Small intestine (tissue), 7 donors: ENCODE measurements around the gene USP6. TPM values are rescaled to one million over a fixed set of nuclear protein-coding genes. Genes with fewer than 3 reads are reported as not detected.
A peak's percentile ranks its signal among the peaks of the same experiment; 100 is the strongest.

Experiments
- DNase-seq, 2 donors: peaks; one replicate each; pipeline versions ENCODE4 v3.0.0 to v3.0.0-alpha.2; 2013
- FAIRE-seq: peaks from 2 replicates; lab custom pipeline; 2012; peaks lifted over from hg19 to GRCh38; lab: Jason Lieb, UNC
- H3K27ac ChIP-seq, 3 donors: one replicate each; pipeline ENCODE4 v1.5.1; 2013; ENCODE audit warnings: low read length in 2 of 3, mild to moderate bottlenecking in 2 of 3, control low read depth in 1 of 3, inconsistent platforms in 1 of 3, low read depth in 1 of 3, moderate library complexity in 1 of 3
- H3K27me3 ChIP-seq, 3 donors: one replicate each; pipeline ENCODE4 v1.6.1; 2013; ENCODE audit warnings: low read length in 3 of 3, inconsistent platforms in 1 of 3; ENCODE audit not compliant: control insufficient read depth in 3 of 3, insufficient read depth in 3 of 3
- H3K36me3 ChIP-seq, 3 donors: one replicate each; pipeline ENCODE4 v1.6.1; 2013; ENCODE audit warnings: low read length in 3 of 3, inconsistent platforms in 1 of 3, low read depth in 1 of 3, mild to moderate bottlenecking in 1 of 3, moderate library complexity in 1 of 3; ENCODE audit not compliant: control insufficient read depth in 3 of 3, insufficient read depth in 2 of 3
- H3K4me1 ChIP-seq, 3 donors: one replicate each; pipeline ENCODE4 v1.6.1; 2013; ENCODE audit warnings: low read length in 2 of 3, inconsistent platforms in 1 of 3, low read depth in 1 of 3, mild to moderate bottlenecking in 1 of 3, moderate library complexity in 1 of 3; ENCODE audit not compliant: control insufficient read depth in 3 of 3, insufficient read depth in 2 of 3
- H3K4me3 ChIP-seq, 3 donors: one replicate each; pipeline ENCODE4 v1.5.1; 2013; ENCODE audit warnings: low read length in 3 of 3, control low read depth in 1 of 3, inconsistent platforms in 1 of 3, low read depth in 1 of 3, mild to moderate bottlenecking in 1 of 3, moderate library complexity in 1 of 3
- H3K9me3 ChIP-seq, 2 donors: one replicate each; pipeline ENCODE4 v1.6.1; 2013; ENCODE audit warnings: low read depth in 1 of 2, low read length in 1 of 2; ENCODE audit not compliant: control insufficient read depth in 2 of 2, insufficient read depth in 1 of 2
- WGBS, 3 donors: extraction: QIAGEN DNeasy Blood & Tissue Kit; methylation state at CpG; one replicate each; pipeline ENCODE4 v1.1.7; 2013; 5-methylcytosine and 5-hydroxymethylcytosine counted together
- polyA plus RNA-seq, 4 donors: library from polyadenylated mRNA; stranded (reverse) in 3 of 4; unstranded in 1 of 4; fragments of 200-250 nt in 3 of 4; fragments of 120-200 nt in 1 of 4; gene quantifications; one replicate each; pipeline versions ENCODE4 v1.2.1 to v1.2.3, GENCODE V29; 2013
- donor health status: healthy with polysubstance abuse.
- donor health status: control.
- donor health status: control.
- donor health status: Bipolar disorder and iron deficiency.
- donor health status: healthy.

The USP6 gene
- polyA plus RNA-seq, 4 donors, result 0.03 to 0.44 TPM; not detected in 2

DNA sequence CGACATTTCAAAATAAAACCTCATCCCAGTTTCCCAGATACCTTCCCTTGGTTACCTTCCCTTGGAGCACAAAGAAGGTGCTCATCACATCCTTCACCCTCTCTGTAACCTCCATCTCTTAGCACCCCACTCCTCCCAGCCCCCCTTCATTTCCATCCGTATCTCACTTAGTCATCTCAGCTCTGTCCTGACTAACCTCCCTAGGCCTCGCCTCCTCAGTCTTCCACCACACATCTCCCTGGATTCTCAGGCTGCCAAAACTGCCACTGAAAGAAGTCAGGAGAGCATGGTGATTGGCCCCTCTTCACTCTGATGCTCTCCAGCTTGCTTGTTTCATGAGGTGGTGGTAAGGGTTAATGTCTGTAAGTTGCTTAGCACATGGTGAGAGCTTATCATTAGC, 35.2 kb upstream of the USP6 start:
- Histone ChIP-seq H3K27me3 (no peaks in the 10 kb centered on the region), H3K36me3 (peaks cover 2 to 28% (median 4%) of the 10 kb centered on the region in 3 donors), H3K9me3 (peaks cover 2 to 65% of the 10 kb centered on the region in 2 donors), H3K27ac (no peak overlapping the region), H3K4me3 (no peak overlapping the region), H3K4me1 (peaks cover 0 to 14% (median 6%) of the 10 kb centered on the region in 3 donors)
- FAIRE-seq (no peak), DNase-seq (no peak)
- 92 to 98% (median 95%) methylated on average over 3 of the region's 3 CpGs for WGBS, 3 donors

DNA sequence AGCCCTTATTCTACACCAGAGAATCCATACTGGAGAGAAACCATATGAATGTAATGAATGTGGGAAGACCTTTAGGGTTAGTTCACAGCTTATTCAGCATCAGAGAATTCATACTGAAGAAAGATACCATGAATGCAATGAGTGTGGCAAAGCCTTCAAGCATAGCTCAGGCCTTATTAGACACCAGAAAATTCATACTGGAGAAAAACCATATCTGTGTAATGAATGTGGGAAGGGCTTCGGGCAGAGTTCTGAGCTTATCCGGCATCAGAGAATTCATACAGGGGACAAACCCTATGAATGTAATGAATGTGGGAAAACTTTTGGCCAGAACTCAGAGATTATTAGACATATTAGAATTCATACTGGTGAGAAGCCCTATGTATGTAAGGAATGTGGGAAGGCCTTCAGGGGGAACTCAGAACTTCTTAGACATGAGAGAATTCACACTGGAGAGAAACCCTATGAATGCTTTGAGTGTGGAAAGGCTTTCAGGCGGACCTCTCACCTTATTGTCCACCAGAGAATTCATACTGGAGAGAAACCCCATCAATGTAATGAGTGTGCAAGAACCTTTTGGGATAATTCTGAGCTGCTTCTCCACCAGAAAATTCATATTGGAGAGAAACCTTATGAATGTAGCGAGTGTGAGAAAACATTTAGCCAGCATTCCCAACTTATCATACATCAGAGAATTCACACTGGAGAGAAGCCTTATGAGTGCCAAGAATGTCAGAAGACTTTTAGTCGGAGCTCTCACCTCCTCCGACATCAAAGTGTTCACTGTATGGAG, 23.4 kb upstream of the USP6 start:
- no peak overlapping the region for H3K4me3 ChIP-seq
- H3K27ac ChIP-seq, result no peak overlapping the region
- 96 to 98% (median 97%) methylated on average over 6 of the region's 6 CpGs for WGBS, 3 donors
- peaks cover 0 to 6% (median 2%) of the 10 kb centered on the region in 3 donors for H3K27me3 ChIP-seq
- DNase-seq (no peak), FAIRE-seq (no peak)
- H3K36me3 ChIP-seq, result peaks cover 15 to 33% (median 32%) of the 10 kb centered on the region in 3 donors
- no peaks in the 10 kb centered on the region for H3K4me1 ChIP-seq
- peaks cover 9 to 90% of the 10 kb centered on the region in 2 donors for H3K9me3 ChIP-seq

DNA sequence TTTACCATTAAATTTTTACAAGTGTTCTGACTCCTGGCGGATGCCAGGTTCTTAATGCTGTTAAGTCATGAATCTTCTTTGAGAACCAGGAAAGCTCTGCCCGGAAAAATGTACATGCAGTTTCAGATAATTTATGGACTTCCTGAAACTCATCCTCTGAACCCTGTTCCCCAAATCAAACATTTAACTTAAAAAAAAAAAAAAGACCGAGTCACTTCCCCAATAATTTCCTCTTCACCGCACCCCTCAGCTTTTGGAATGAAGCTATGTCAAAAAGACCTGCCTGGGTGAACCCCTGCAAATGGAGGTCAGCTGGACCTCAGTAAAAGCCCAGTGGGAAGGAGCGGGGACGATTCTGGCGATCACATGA, 19.1 kb upstream of the USP6 start:
- H3K27ac ChIP-seq, result peak overlapping the region in 1 of 3 donors; percentile 37
- peak overlapping the region in 2 of 3 donors; percentile 20 to 58 for H3K4me3 ChIP-seq
- DNase-seq (no peak), FAIRE-seq (no peak)
- peaks cover 6 to 9% (median 7%) of the 10 kb centered on the region in 3 donors for H3K36me3 ChIP-seq
- H3K27me3 ChIP-seq, result peaks cover 0 to 8% (median 2%) of the 10 kb centered on the region in 3 donors
- no peaks in the 10 kb centered on the region for H3K4me1 ChIP-seq
- peaks cover 6 to 61% of the 10 kb centered on the region in 2 donors for H3K9me3 ChIP-seq
- WGBS, 3 donors, result 14 to 30% (median 26%) methylated on average over 7 of the region's 7 CpGs

DNA sequence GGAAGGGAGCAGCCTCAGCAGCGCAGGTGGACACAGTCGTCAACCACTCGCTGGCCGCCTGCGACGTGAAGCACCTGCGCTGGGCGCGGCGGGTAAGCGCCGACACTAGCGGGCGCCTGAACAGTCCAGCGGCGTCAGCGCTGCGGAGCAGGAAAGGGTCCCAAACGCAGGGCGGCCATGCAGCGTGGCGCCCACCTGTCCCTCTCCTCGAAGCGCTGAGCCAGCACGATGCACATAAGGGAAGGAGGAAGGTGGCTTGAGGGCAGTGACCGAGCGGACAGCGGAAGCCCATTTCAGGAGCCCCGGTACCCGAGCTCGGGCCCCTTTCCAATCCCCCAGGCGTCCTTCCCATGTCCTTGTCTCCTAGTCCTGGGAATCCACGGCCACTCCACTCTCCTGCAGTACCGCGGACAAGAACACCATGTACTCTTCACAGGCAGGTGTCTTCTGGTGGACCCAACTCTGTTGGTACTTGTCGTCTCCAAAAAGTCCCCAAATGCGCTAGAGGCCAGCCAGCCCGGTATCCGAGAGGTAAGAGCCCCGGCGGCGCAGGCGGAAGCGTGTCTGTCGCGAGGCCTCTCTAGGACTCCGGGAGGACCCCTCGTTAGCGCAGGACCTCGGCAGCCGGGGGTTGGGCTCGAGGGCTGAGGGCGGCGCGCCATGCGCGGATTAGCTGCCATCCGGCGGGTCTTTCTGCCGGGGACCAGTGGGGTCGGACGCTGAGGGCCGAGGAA, 18.6 kb upstream of the USP6 start:
- no peaks in the 10 kb centered on the region for H3K4me1 ChIP-seq
- WGBS, 3 donors, result 3 to 17% (median 17%) methylated on average over 62 to 63 of the region's 63 CpGs
- peak overlapping the region in 1 of 3 donors; percentile 37 for H3K27ac ChIP-seq
- DNase-seq (peak in 1 of 2 donors; percentile 62), FAIRE-seq (no peak)
- peaks cover 0 to 8% (median 2%) of the 10 kb centered on the region in 3 donors for H3K27me3 ChIP-seq
- H3K4me3 ChIP-seq, result peak overlapping the region in 2 of 3 donors; percentile 20 to 58
- H3K36me3 ChIP-seq, result peaks cover 3 to 6% (median 3%) of the 10 kb centered on the region in 3 donors
- peaks cover 6 to 56% of the 10 kb centered on the region in 2 donors for H3K9me3 ChIP-seq

DNA sequence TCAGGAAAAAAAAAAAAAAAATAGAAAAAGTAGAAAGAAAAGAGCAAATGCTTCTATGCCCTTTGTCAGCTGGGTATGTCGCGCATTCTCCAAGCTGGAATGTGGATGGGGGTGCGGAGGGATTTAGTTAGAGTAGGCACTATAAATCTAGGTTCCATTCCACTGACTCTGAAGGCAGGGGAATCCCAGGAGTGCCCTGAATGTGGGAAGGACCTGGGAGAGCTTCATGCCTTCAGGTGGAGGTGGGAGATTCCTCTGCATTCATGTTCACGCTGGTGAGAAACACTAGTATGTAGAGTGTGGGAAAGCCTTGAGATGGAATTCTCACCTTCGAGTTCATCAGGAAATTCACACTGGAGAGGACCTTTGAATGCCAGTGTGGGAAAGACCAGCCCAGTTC, 16.6 kb upstream of the USP6 start:
- H3K27me3 ChIP-seq, result peaks cover 0 to 8% (median 2%) of the 10 kb centered on the region in 3 donors
- no peak for DNase-seq
- no peak overlapping the region for H3K4me3 ChIP-seq
- H3K4me1 ChIP-seq, result no peaks in the 10 kb centered on the region
- no peak for FAIRE-seq
- peaks cover 0 to 1% (median 0%) of the 10 kb centered on the region in 3 donors for H3K36me3 ChIP-seq
- H3K9me3 ChIP-seq, result peaks cover 6 to 54% of the 10 kb centered on the region in 2 donors
- no peak overlapping the region for H3K27ac ChIP-seq
- WGBS, 3 donors, result 88 to 90% (median 89%) methylated on average over 5 of the region's 5 CpGs

DNA sequence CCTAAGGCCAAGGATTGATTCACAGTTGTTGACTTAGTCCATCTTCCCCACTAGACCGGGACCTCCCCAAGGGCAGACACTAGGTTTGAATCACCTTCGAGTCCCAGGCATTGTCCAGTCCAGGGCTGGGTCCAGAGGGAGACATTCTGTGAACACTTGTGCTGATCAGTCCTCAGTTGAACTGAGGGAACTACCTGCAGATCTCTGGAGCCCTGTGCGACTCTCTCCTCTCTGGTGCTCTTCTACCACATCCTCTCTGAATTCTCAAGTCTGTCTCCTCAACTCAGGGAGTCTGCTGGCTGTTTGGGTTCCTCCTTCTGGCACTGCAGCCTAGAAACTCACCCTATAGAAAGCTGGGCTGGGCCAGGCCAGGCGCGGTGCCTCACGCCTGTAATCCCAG, 15.0 kb upstream of the USP6 start:
- Histone ChIP-seq H3K9me3 (peaks cover 6 to 50% of the 10 kb centered on the region in 2 donors), H3K4me1 (no peaks in the 10 kb centered on the region), H3K27me3 (peaks cover 0 to 8% (median 2%) of the 10 kb centered on the region in 3 donors), H3K36me3 (peaks cover 0 to 7% (median under 1%) of the 10 kb centered on the region in 3 donors), H3K27ac (no peak overlapping the region), H3K4me3 (no peak overlapping the region)
- DNase-seq, result no peak
- 71 to 77% (median 76%) methylated on average over 6 of the region's 6 CpGs for WGBS, 3 donors
- no peak for FAIRE-seq

DNA sequence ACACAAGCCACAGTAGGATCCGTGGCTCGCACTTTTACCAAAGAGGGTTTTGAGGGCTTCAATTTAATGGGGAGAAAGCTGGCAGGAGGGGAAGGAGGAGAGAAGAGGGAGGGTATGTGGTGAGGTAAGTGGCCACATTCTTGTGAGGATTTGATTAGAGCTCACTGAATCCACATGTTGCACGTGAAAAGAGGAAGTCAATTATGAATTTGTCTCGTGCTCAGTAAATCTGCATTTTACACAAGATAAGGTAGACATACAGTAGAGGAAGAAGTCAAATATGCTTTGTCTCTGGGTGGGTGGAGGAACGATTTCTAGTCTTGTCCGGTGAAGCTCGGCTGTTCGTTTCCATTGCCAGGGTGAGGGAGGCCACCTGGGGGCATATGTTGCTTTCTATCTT, 5.0 kb upstream of the USP6 start:
- FAIRE-seq, result no peak
- Histone ChIP-seq H3K9me3 (peaks cover 0 to 15% of the 10 kb centered on the region in 2 donors), H3K4me1 (peaks cover 0 to 8% (median 0%) of the 10 kb centered on the region in 3 donors), H3K4me3 (peak overlapping the region in 2 of 3 donors; percentile 62 to 84), H3K36me3 (peaks cover 3 to 19% (median 10%) of the 10 kb centered on the region in 3 donors), H3K27me3 (peaks cover 2 to 16% (median 8%) of the 10 kb centered on the region in 3 donors), H3K27ac (no peak overlapping the region)
- DNase-seq, result peak in 1 of 2 donors; percentile 36
- WGBS, 3 donors, result 24 to 46% (median 45%) methylated on average over 8 of the region's 8 CpGs
